HEK293T (cell line): Measurements from ENCODE around the gene NDUFS8.

Experiments
- CTBP1 ChIP-seq: fragments of 450-650 bp; IDR thresholded peaks from 2 replicates; pipeline ENCODE4 v1.6.1; 2016; ENCODE audit warnings: borderline replicate concordance
- FOXK2 ChIP-seq: fragments of 450-650 bp; IDR thresholded peaks from 2 replicates; pipeline ENCODE4 v1.6.1; 2016; ENCODE audit warnings: mild to moderate bottlenecking
- FOXM1 ChIP-seq: fragments of 450-650 bp; IDR thresholded peaks from 2 replicates; pipeline ENCODE4 v1.6.1; 2017; ENCODE audit warnings: mild to moderate bottlenecking, borderline replicate concordance
- SP1 ChIP-seq: fragments of 450-650 bp; IDR thresholded peaks from 2 replicates; pipeline ENCODE4 v1.6.1; 2017

- TF ChIP-seq FOXK2 (no peak), SP1 (no peak), CTBP1 (no peak), FOXM1 (no peak)
Measured at GRCh38 chr11:68012044-68012842, 18.2 kb upstream of the NDUFS8 start.
